ENCODE results near the gene DBX2. TPM values are rescaled to one million over a fixed set of nuclear protein-coding genes. Genes with fewer than 3 reads are reported as not detected.

Gene DBX2
- total RNA-seq, 1 donor from 2014 or later: not detected

GRCh38 chr12:45051572-45052125 lies 750 bp upstream of the DBX2 start:
- no peak overlapping the region for H3K4me3 ChIP-seq (ENCODE audit: low read depth, low read length)
- DNase-seq (ENCODE audit: low read depth): peak; percentile 3
- TF ChIP-seq CTCF (IDR thresholded peaks at IDR 0.05; ENCODE audit: insufficient read depth, low read length, severe bottlenecking): no peak
- no peaks in the 10 kb centered on the region for H3K36me3 ChIP-seq (ENCODE audit: control insufficient read depth, insufficient read depth, low read length)
- H3K27me3 ChIP-seq (ENCODE audit: control insufficient read depth, insufficient read depth, low read length): peaks cover 15% of the 10 kb centered on the region
- FAIRE-seq: no peak

GRCh38 chr12:45049912-45050750 lies 768 bp downstream of the DBX2 start:
- H3K27me3 ChIP-seq (ENCODE audit: control insufficient read depth, insufficient read depth, low read length): peaks cover 15% of the 10 kb centered on the region
- H3K4me3 ChIP-seq (ENCODE audit: low read depth, low read length): no peak overlapping the region
- H3K36me3 ChIP-seq (ENCODE audit: control insufficient read depth, insufficient read depth, low read length): no peaks in the 10 kb centered on the region
- TF ChIP-seq CTCF (IDR thresholded peaks at IDR 0.05; ENCODE audit: insufficient read depth, low read length, severe bottlenecking): no peak
- FAIRE-seq: no peak
- no peak for DNase-seq (ENCODE audit: low read depth)

GRCh38 chr12:45042599-45042998 lies 8.3 kb downstream of the DBX2 start:
- no peak for FAIRE-seq
- Histone ChIP-seq H3K27me3 (ENCODE audit: control insufficient read depth, insufficient read depth, low read length) (no peaks in the 10 kb centered on the region), H3K4me3 (ENCODE audit: low read depth, low read length) (no peak overlapping the region), H3K36me3 (ENCODE audit: control insufficient read depth, insufficient read depth, low read length) (no peaks in the 10 kb centered on the region)
- no peak for TF ChIP-seq CTCF (IDR thresholded peaks at IDR 0.05; ENCODE audit: insufficient read depth, low read length, severe bottlenecking)
- no peak for DNase-seq (ENCODE audit: low read depth)

GRCh38 chr12:45040977-45041376 lies 9.9 kb downstream of the DBX2 start:
- H3K36me3 ChIP-seq (ENCODE audit: control insufficient read depth, insufficient read depth, low read length): no peaks in the 10 kb centered on the region
- FAIRE-seq (no peak), DNase-seq (ENCODE audit: low read depth) (no peak)
- no peak overlapping the region for H3K4me3 ChIP-seq (ENCODE audit: low read depth, low read length)
- no peak for TF ChIP-seq CTCF (IDR thresholded peaks at IDR 0.05; ENCODE audit: insufficient read depth, low read length, severe bottlenecking)
- no peaks in the 10 kb centered on the region for H3K27me3 ChIP-seq (ENCODE audit: control insufficient read depth, insufficient read depth, low read length)

GRCh38 chr12:45039757-45040156 lies 11.1 kb downstream of the DBX2 start:
- H3K27me3 ChIP-seq (ENCODE audit: control insufficient read depth, insufficient read depth, low read length): no peaks in the 10 kb centered on the region
- no peak for FAIRE-seq

More at GRCh38 chr12:45039757-45040156, 11.1 kb downstream of the DBX2 start:
- no peak overlapping the region for H3K4me3 ChIP-seq (ENCODE audit: low read depth, low read length)
- DNase-seq (ENCODE audit: low read depth): no peak
- H3K36me3 ChIP-seq (ENCODE audit: control insufficient read depth, insufficient read depth, low read length): no peaks in the 10 kb centered on the region
- no peak for TF ChIP-seq CTCF (IDR thresholded peaks at IDR 0.05; ENCODE audit: insufficient read depth, low read length, severe bottlenecking)
